Stimulated activated CD4-positive, alpha-beta T cell treated with anti-CD3 and anti-CD28 coated beads, Interleukin-12 subunit alpha, Interleukin-12 subunit beta, amount 100 ng/mL, for 48 hours (primary cell): ENCODE data around the gene RNF217.
"Not testable (repeated sequence)": the region's sequence is repeated elsewhere in the genome, so short reads cannot be mapped to it uniquely, and the experiment has no call there.

Experiments used
- DNase-seq, 3 donors: peaks; one replicate each; pipeline ENCODE4 v3.0.0-alpha.2; 2020; ENCODE audit warnings: low read depth in 2 of 3, low spot score in 1 of 3

The RNF217 gene

DNA sequence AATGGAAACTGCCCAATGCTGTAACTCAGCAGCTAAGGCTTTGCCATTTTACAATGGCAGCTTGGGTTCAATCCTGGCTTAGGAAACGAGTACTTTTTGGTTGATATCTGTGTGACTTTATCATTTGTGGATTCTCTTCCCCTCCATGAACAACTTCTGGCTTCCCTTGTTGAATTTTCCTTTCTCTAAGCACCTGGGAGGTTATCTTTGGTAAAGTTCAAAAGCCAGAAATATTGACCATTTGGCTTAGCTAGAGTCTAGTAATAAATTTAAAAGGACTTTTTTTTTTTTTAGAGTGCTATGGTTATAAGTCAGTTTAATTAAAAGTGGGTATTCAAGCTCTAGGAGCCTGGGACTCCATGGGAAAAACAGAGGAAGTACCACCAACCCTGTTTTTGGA is 159.7 kb downstream of the RNF217 start:
- DNase-seq = no peak

DNA sequence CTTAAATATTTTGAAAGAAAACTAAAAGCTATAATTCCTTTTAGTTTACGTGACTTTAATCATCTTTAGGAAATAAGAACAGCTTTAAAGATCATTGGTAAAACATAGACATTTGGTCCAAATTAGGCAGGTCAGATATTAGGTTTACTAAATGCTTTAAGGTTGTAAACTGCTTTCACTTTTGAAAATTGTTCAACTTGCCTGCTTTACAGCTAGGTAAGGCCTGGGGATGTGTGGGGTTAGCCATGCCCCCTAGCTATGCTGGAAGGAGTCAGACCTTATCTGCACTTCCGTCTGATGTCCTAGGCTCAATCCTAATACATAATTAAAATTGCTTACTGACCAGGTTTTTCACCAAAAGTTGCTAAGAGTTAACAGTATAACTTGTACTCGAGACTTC is 160.8 kb downstream of the RNF217 start:
- DNase-seq = no peak

DNA sequence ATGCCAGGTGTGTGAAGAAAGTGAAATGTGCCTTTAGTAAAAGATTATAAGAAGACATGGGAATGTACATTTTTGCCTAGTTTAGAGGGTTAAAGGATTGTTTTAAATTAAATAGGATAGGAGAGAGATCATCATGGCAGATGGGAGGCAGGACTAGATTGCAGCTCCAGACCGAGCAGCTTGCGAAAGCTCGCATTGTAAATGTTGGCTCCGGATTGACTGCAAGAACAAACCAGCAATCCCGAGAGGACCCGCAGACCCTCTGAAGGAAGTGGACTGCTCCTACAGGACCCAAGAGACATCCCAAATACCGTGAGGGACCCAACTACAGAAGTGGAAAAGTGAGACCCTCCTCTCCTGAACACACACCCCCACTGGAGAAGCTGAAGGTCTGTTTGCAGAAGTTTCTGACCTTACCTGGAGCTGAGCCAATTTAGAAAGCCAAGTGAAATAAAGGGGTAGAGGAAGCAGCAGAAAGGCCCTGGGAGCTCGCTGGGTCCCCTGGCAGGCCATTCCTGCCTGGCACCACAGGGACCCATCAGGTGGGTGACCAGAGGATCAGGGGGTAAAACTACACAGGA is 161.3 kb downstream of the RNF217 start:
- DNase-seq = no peak

DNA sequence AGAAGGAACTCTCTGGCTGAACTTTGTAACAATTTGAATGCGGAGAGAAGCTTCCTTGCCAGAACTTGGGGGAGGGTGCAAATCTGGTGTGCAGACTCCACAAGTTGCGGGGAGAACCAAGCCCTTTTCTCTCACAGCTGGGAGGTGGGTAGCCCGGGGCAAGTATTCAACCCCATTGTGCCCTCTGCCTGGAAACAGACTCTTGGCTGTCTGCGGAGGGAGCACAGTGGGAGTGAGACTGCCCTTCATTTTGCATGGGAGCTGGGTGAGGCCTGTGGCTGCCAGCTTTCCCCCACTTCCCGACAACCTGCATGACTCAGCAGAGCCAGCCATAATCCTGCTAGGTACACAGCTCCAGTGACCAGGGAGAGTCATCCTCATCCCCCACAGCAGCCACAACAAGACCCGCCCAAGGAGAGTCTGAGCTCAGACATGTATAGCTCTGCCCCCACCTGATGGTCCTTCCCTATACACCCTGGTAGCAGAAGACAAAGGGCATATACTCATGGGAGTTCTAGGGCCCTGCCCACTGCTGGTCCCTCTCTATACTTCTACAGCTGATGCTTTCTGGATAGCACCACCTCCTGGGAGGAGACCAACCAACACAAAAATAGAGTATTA is 161.9 kb downstream of the RNF217 start:
- no peak for DNase-seq

DNA sequence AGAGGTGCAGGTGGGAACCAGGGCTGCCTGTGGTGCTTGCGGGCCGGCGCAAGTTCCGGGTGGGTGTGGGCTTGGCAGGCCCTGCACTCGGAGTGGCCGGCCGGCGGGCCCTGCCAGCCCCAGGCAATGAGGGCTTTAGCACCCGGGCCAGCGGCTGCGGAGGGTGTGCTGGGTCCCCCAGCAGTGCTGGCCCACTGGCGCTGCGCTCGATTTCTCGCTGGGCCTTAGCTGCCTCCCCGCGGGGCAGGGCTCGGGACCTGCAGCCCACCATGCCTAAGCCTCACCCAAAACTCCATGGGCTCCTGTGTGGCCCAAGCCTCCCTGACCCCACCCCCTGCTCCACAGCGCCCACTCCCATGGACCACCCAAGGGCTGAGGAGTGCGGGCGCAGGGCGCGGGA is 163.6 kb downstream of the RNF217 start:
- not testable (repeated sequence) for DNase-seq

DNA sequence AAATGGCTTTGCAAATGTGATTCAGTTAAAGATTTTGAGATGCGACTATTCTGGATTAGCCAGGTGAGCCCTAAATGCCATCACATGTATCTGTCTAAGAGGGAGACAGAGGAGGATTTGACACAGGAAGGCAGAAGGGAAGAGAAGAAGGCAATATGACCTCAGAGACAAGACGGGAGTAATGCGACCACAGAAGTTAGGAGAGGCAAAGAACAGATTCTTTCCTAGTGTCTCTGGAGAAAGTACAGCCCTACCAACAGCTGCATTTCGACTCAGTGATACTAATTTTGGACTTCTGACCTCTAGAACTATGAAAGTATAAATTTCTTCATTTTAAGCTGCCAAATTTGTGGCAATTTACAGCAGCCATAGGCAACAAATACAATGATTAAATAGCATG is 167.1 kb downstream of the RNF217 start:
- DNase-seq = no peak

DNA sequence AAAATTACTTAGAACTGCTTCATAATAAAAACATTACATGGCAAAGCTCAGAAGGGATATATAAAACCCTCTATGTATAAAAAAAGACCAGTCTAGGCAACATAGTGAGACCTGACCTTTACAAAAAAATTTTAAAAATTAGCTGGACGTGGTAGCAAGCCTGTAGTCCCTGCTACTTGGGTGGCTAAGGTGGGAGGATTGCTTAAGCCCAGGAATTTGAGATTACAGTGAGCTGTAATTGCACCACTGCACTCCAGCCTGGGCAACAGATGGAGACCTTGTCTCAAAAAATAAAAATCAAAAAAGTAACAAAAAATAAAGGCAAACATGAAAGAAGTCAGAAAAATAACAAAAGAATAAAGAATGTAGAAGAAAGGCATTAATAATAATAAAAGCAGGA is 169.8 kb downstream of the RNF217 start:
- no peak for DNase-seq

DNA sequence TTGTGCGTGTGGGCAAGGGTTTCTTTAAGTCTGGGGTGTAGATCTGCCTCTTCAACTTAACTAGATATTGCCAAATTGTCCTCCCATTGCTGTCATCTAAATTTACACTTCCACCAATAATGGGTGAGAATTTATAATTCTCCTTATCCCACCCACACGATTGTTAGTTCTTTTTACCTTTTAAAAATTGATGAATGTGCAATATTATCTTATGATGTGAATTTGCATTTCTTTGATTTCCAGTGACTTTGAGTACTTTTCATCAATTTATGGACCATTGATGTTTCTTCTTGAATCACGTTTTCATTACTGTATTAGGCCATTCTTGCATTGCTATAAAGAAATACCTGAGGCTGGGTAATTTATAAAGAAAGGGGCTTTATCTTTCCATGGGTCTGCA is 174.1 kb downstream of the RNF217 start:
- no peak for DNase-seq

DNA sequence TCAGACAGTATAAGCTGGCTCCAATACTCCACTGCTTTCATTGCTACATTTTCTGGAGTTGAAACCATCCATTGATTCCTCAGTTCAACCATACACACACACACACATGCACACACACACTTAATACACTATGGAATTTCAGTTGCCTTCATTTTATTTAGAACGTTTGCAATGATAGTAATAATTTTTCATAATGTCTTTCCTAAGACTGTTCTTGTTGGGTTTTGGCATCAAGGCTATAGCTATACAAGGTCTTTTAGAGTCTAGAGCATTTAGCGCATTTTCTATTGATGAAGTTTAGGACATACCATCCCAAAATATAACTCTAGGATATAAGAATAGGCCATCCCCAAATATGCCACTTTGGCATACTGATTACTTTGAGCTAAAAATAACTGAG is 175.8 kb downstream of the RNF217 start:
- DNase-seq = no peak

DNA sequence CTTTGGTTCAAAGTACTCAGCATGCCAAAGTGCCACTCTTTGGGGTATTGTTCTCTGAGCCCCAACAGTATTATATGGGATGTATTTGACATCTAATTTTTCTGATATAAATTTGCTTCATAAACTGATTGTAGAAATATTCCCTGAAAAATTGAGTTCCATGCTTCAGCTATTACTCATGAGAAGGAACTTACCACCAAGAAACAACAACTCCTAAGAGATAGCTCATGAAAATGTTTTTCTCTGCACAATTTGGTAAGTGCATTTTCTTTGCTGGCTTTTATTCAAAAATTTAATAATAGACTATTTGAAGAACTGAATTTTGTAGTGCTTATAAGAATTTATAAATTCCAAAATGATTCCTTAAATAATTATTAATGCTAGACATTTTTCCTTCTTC is 178.6 kb downstream of the RNF217 start:
- DNase-seq = no peak
